ENCODE data around the gene KIAA0040. TPM values are rescaled to one million over a fixed set of nuclear protein-coding genes. Genes with fewer than 3 reads are reported as not detected.

The KIAA0040 gene
- total RNA-seq, 4 donors from 2014 or later: 3.3 to 22.7 (median 10.3) TPM

GRCh38 chr1:175195281-175195680 lies 2.7 kb upstream of the KIAA0040 start:
- TF ChIP-seq CTCF (IDR thresholded peaks at IDR 0.05) (no peak), POLR2A (IDR thresholded peaks at IDR 0.05) (no peak)
- no peak for DNase-seq
- H3K27ac ChIP-seq: peak overlapping the region in 3 of 4 donors; percentile 6 to 51 (median 12)
- no peaks in the 10 kb centered on the region for H3K36me3 ChIP-seq
- H3K9me3 ChIP-seq: no peaks in the 10 kb centered on the region
- H3K4me3 ChIP-seq: no peak overlapping the region
- H3K4me1 ChIP-seq: peaks cover 6 to 82% (median 27%) of the 10 kb centered on the region in 3 donors
- WGBS, 2 donors: 0% methylated on average over 1 of the region's 1 CpG
- H3K27me3 ChIP-seq: peaks cover 0 to 53% (median 0%) of the 10 kb centered on the region in 4 donors
- intact Hi-C loops (cut with DNase I): no loop called here

- intact Hi-C loops (cut with DNase I): no loop called here
- H3K4me3 ChIP-seq: peak overlapping the region in 3 of 4 donors; percentile 64 to 77 (median 68)
- DNase-seq: no peak
- peaks cover 0 to 36% (median 0%) of the 10 kb centered on the region in 4 donors for H3K27me3 ChIP-seq
- H3K4me1 ChIP-seq: peaks cover 8 to 96% (median 27%) of the 10 kb centered on the region in 3 donors
- no peak for TF ChIP-seq CTCF (IDR thresholded peaks at IDR 0.05)
- TF ChIP-seq POLR2A (IDR thresholded peaks at IDR 0.05): no peak
- H3K36me3 ChIP-seq: no peaks in the 10 kb centered on the region
- WGBS, 2 donors: 33 to 47% methylated on average over 3 to 4 of the region's 4 CpGs
- peak overlapping the region; percentile 72 to 94 (median 90) for H3K27ac ChIP-seq
- no peaks in the 10 kb centered on the region for H3K9me3 ChIP-seq
These were observed 943 bp upstream of the KIAA0040 start for GRCh38 chr1:175193527-175193910.

- WGBS, 2 donors: 0% methylated on average over 7 to 12 of the region's 17 CpGs
- H3K27me3 ChIP-seq: peaks cover 0 to 31% (median 0%) of the 10 kb centered on the region in 4 donors
- peak overlapping the region; percentile 46 to 77 (median 66) for H3K4me3 ChIP-seq
- peak overlapping the region; percentile 72 to 94 (median 90) for H3K27ac ChIP-seq
- intact Hi-C loops (cut with DNase I): no loop called here
- TF ChIP-seq POLR2A (IDR thresholded peaks at IDR 0.05) (no peak), CTCF (IDR thresholded peaks at IDR 0.05) (no peak)
- no peak for DNase-seq
- no peaks in the 10 kb centered on the region for H3K36me3 ChIP-seq
- no peaks in the 10 kb centered on the region for H3K9me3 ChIP-seq
- H3K4me1 ChIP-seq: peaks cover 9 to 95% (median 24%) of the 10 kb centered on the region in 3 donors
These were observed 406 bp downstream of the KIAA0040 start for GRCh38 chr1:175192111-175192629.

- peaks cover 0 to 26% (median 0%) of the 10 kb centered on the region in 4 donors for H3K27me3 ChIP-seq
- peaks cover 9 to 95% (median 22%) of the 10 kb centered on the region in 3 donors for H3K4me1 ChIP-seq
- no peak for DNase-seq
- TF ChIP-seq POLR2A (IDR thresholded peaks at IDR 0.05): peak in 1 of 4 donors; percentile 12
- no peak for TF ChIP-seq CTCF (IDR thresholded peaks at IDR 0.05)
- intact Hi-C loops (cut with DNase I): no loop called here
- H3K9me3 ChIP-seq: no peaks in the 10 kb centered on the region
- peak overlapping the region; percentile 72 to 94 (median 90) for H3K27ac ChIP-seq
- peak overlapping the region; percentile 46 to 77 (median 66) for H3K4me3 ChIP-seq
- H3K36me3 ChIP-seq: no peaks in the 10 kb centered on the region
- WGBS, 2 donors: 8 to 12% methylated on average over 7 of the region's 7 CpGs
These were observed 917 bp downstream of the KIAA0040 start for GRCh38 chr1:175191659-175192058.

- H3K9me3 ChIP-seq: no peaks in the 10 kb centered on the region
- H3K36me3 ChIP-seq: no peaks in the 10 kb centered on the region
- peak overlapping the region in 2 of 4 donors; percentile 45 to 67 for H3K27ac ChIP-seq
- DNase-seq: no peak
- peak overlapping the region in 1 of 4 donors; percentile 8 for H3K4me3 ChIP-seq
- TF ChIP-seq POLR2A (IDR thresholded peaks at IDR 0.05): no peak
- TF ChIP-seq CTCF (IDR thresholded peaks at IDR 0.05): no peak
- 21 to 42% methylated on average over 2 of the region's 2 CpGs for WGBS, 2 donors
- peaks cover 9 to 92% (median 19%) of the 10 kb centered on the region in 3 donors for H3K4me1 ChIP-seq
- intact Hi-C loops (cut with DNase I): no loop called here
- H3K27me3 ChIP-seq: no peaks in the 10 kb centered on the region
These were observed 3.6 kb downstream of the KIAA0040 start for GRCh38 chr1:175188936-175189335.
